ENCODE data around the gene MGAT3. TPM values are rescaled to one million over a fixed set of nuclear protein-coding genes. Genes with fewer than 3 reads are reported as not detected.
A peak's percentile ranks its signal among the peaks of the same experiment; 100 is the strongest.

MGAT3 gene
- total and polyA plus RNA-seq, 9 of the 15 experiments (the other 6 are each of a cell fraction or from before 2014, with no cell fraction given), result 0.10 to 11.5 (median 4.6) TPM

- TF ChIP-seq ATF7 (IDR thresholded peaks at IDR 0.05) (0 out of 2 replicates have a peak, but pooled peaks have one; percentile 28), CHD2 (IDR thresholded peaks at IDR 0.05; ENCODE audit: low read depth, low read length) (no peak), U2AF1 (optimal IDR thresholded peaks at IDR 0.05; ENCODE audit: low read depth, low read length) (no peak), BMI1 (IDR thresholded peaks at IDR 0.05; ENCODE audit: low read length) (no peak), YY1 (IDR thresholded peaks at IDR 0.05; ENCODE audit: borderline replicate concordance in 1 of 3, control insufficient read depth in 1 of 3, extremely low read depth in 1 of 3, insufficient read depth in 3 of 3, insufficient read length in 1 of 3, insufficient replicate concordance in 2 of 3, low read depth in 1 of 3, low read length in 2 of 3) (peak; percentile 67 to 95 (median 92)), ZNF134 (CRISPR knock-in tag; conservative IDR thresholded peaks at IDR 0.05) (no peak), ARNT (IDR thresholded peaks at IDR 0.05) (no peak), ZNF512 (tag; IDR thresholded peaks at IDR 0.05) (no peak), NEUROD1 (IDR thresholded peaks at IDR 0.05; ENCODE audit: borderline replicate concordance, low read depth, low read length, partially characterized antibody) (no peak), CTBP1 (IDR thresholded peaks at IDR 0.05; ENCODE audit: borderline replicate concordance) (peak; percentile 64; the same call in 1 of the 2 replicates), LEF1 (IDR thresholded peaks at IDR 0.05) (no peak), ZNF561 (CRISPR knock-in tag; conservative IDR thresholded peaks at IDR 0.05) (no peak), NFYB (IDR thresholded peaks at IDR 0.05; ENCODE audit: extremely low read depth, insufficient read length) (peak; percentile 73)
- TF ChIP-seq, protein P1, sequence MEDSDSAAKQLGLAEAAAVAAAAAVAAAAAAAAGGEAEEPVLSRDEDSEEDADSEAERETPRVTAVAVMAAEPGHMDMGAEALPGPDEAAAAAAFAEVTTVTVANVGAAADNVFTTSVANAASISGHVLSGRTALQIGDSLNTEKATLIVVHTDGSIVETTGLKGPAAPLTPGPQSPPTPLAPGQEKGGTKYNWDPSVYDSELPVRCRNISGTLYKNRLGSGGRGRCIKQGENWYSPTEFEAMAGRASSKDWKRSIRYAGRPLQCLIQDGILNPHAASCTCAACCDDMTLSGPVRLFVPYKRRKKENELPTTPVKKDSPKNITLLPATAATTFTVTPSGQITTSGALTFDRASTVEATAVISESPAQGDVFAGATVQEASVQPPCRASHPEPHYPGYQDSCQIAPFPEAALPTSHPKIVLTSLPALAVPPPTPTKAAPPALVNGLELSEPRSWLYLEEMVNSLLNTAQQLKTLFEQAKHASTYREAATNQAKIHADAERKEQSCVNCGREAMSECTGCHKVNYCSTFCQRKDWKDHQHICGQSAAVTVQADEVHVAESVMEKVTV (CRISPR knock-in tag; IDR thresholded peaks at IDR 0.05), result no peak
- TF ChIP-seq, protein P2, sequence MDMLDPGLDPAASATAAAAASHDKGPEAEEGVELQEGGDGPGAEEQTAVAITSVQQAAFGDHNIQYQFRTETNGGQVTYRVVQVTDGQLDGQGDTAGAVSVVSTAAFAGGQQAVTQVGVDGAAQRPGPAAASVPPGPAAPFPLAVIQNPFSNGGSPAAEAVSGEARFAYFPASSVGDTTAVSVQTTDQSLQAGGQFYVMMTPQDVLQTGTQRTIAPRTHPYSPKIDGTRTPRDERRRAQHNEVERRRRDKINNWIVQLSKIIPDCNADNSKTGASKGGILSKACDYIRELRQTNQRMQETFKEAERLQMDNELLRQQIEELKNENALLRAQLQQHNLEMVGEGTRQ (CRISPR knock-in tag; IDR thresholded peaks at IDR 0.05), result peak; percentile 98
Observed at GRCh38 chr22:39490135-39490798, 33.5 kb downstream of the MGAT3 start (continued).
